PC-9 (cell line): ENCODE data around the gene OR2D2. TPM values are rescaled to one million over a fixed set of nuclear protein-coding genes. Genes with fewer than 3 reads are reported as not detected.

Source experiments
- BruUV-seq: library from RNA; stranded (reverse); fragments of 400-500 nt; replicated peaks from 2 replicates; lab custom pipeline; 2021; lab: Mats Ljungman, UMichigan
- CTCF ChIA-PET: fragments of 300-600 bp; sonication (Branson Sonifier 250); formaldehyde crosslinking; loops from one replicate; lab custom pipeline; 2022; ENCODE audit warnings: antibody characterized with exemption; lab: Charles Lee
- POLR2A ChIA-PET: fragments of 300-600 bp; sonication (Branson Sonifier 250); formaldehyde crosslinking; loops from one replicate; lab custom pipeline; 2022; ENCODE audit warnings: antibody characterized with exemption; ENCODE audit not compliant: unreplicated experiment; lab: Charles Lee
- DNase-seq, 2 experiments: peaks; one replicate each; pipeline versions ENCODE4 v3.0.0 to v3.0.0-alpha.2; 2015 to 2022; ENCODE audit warnings: mixed read lengths in 1 of 2
- H2AFZ ChIP-seq: fragments of 200-600 bp; sonication (generic); 2 replicates; pipeline ENCODE4 v1.8.1; 2017; ENCODE audit warnings: antibody characterized with exemption
- H3F3A ChIP-seq: fragments of 200-600 bp; sonication (generic); 2 replicates; pipeline ENCODE4 v1.8.1; 2017; ENCODE audit warnings: antibody characterized with exemption, mild to moderate bottlenecking, low read depth; ENCODE audit not compliant: insufficient read depth
- H3K27ac ChIP-seq: fragments of 200-600 bp; sonication (generic); 2 replicates; pipeline ENCODE4 v1.6.1; 2016; ENCODE audit warnings: mixed run types
- H3K27me3 ChIP-seq: fragments of 200-600 bp; sonication (generic); 2 replicates; pipeline ENCODE4 v1.6.1; 2016; ENCODE audit warnings: low read depth, mixed run types; ENCODE audit not compliant: insufficient read depth
- H3K36me3 ChIP-seq: fragments of 200-600 bp; sonication (generic); 2 replicates; pipeline ENCODE4 v1.6.1; 2016; ENCODE audit warnings: low read depth, mixed run types
- H3K4me1 ChIP-seq: fragments of 200-600 bp; sonication (generic); replicated peaks from 2 replicates; pipeline ENCODE4 v1.6.1; 2016; ENCODE audit warnings: mixed run types; ENCODE audit not compliant: insufficient read depth
- H3K4me2 ChIP-seq: fragments of 200-600 bp; sonication (generic); 2 replicates; pipeline ENCODE4 v1.6.1; 2017; ENCODE audit warnings: mixed run types
- H3K4me3 ChIP-seq: fragments of 200-600 bp; sonication (generic); 2 replicates; pipeline ENCODE4 v1.6.1; 2016; ENCODE audit warnings: mixed run types
- H3K79me2 ChIP-seq: fragments of 200-600 bp; sonication (generic); 2 replicates; pipeline ENCODE4 v1.6.1; 2017; ENCODE audit warnings: low read depth, mixed run types
- H3K9me2 ChIP-seq: fragments of 200-600 bp; sonication (generic); 2 replicates; pipeline ENCODE4 v1.8.1; 2017; ENCODE audit warnings: mild to moderate bottlenecking; ENCODE audit not compliant: insufficient read depth
- H3K9me3 ChIP-seq: fragments of 200-600 bp; sonication (generic); 2 replicates; pipeline ENCODE4 v1.8.1; 2016; ENCODE audit warnings: low read depth; ENCODE audit not compliant: insufficient read depth
- H4K20me1 ChIP-seq: fragments of 200-600 bp; sonication (generic); 2 replicates; pipeline ENCODE4 v1.8.1; 2017; ENCODE audit not compliant: insufficient read depth
- EZH2 ChIP-seq: fragments of 200-600 bp; sonication (generic); IDR thresholded peaks from 2 replicates; pipeline ENCODE4 v1.8.0; 2017; ENCODE audit warnings: antibody characterized with exemption, low read depth
- intact Hi-C: fragments of 100-400 bp; cut with micrococcal nuclease; formaldehyde crosslinking; loops from one replicate; pipeline ENCODE4 v1.10.0; 2022; ENCODE audit not compliant: unreplicated experiment
- total RNA-seq: library from RNA; stranded (reverse); gene quantifications from 2 replicates; pipeline ENCODE4 v1.2.3, GENCODE V29; 2021
- TF ChIP-seq, protein P1 (sequence below): fragments of 200-600 bp; sonication (generic); conservative IDR thresholded peaks from 2 replicates; pipeline ENCODE4 v1.6.1; 2017; ENCODE audit warnings: mixed run types, antibody characterized with exemption, mild to moderate bottlenecking, moderate library complexity

OR2D2 gene
- total RNA-seq, 1 experiment from 2014 or later = not detected

DNA sequence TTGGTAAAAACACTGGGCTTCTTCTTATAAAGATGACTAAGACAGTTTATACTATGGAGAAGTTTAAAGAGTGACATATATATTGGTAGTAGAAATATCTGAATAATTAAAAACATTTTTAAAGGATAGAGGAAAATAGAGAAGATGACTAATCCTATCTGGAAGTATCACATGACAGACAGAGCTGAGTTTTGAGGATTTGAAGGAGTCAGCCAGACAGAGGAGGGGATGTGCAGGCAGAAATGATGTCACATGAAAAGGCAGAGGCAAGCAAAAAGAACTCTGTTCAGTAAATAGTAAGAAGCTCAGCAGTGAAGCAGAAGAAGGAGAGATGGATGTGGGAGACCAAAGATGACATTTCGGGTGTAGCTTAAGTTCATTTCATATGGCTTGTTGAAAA is 27.9 kb downstream of the OR2D2 start:
- POLR2A ChIA-PET = no interaction called here

DNA sequence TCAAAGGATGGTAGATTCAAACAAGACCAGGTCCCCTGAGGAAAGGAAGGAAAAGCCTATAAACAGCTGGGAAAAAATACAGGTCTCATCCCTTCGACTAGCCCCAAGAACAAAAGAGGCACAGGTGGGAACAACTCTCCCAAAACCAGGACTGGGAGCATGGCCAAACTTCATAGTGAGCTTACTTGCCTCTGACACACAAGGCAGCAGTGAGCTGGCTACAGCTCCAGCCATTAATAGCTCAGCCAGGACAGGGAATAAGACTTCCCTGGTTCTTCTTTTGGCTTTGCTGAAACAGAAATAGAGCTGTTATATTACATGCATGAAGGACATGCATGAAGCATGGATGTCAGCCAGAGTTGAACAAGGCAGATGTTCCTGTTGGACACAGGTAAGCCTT is 29.3 kb downstream of the OR2D2 start, which contains the start of gene OR10A2:
Gene OR10A2 (plus strand): TSS at position 97 of the 400 bp plus-strand sequence. CDS start 6,698 bp downstream, outside the sequence.
- ChIA-PET CTCF (no interaction called here), POLR2A (no interaction called here)
- Histone ChIP-seq H3K4me3 (no peak within 1 kb of the TSS), H3K4me1 (no peaks in the 10 kb centered on the region), H3K27ac (no peak within 1 kb of the TSS), H3K4me2 (no peak within 1 kb of the TSS), H3K36me3 (no peaks in the 10 kb centered on the region), H3K9me3 (no peaks in the 10 kb centered on the region), H3K9me2 (no peaks in the 10 kb centered on the region), H3F3A (no peaks in the 10 kb centered on the region), H2AFZ (no peak within 1 kb of the TSS), H4K20me1 (no peaks in the 10 kb centered on the region), H3K79me2 (no peaks in the 10 kb centered on the region), H3K27me3 (no peaks in the 10 kb centered on the region)
- BruUV-seq = no TSS peak
- no peak for DNase-seq
- TF ChIP-seq, protein P1, sequence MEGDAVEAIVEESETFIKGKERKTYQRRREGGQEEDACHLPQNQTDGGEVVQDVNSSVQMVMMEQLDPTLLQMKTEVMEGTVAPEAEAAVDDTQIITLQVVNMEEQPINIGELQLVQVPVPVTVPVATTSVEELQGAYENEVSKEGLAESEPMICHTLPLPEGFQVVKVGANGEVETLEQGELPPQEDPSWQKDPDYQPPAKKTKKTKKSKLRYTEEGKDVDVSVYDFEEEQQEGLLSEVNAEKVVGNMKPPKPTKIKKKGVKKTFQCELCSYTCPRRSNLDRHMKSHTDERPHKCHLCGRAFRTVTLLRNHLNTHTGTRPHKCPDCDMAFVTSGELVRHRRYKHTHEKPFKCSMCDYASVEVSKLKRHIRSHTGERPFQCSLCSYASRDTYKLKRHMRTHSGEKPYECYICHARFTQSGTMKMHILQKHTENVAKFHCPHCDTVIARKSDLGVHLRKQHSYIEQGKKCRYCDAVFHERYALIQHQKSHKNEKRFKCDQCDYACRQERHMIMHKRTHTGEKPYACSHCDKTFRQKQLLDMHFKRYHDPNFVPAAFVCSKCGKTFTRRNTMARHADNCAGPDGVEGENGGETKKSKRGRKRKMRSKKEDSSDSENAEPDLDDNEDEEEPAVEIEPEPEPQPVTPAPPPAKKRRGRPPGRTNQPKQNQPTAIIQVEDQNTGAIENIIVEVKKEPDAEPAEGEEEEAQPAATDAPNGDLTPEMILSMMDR = no peak
- TF ChIP-seq EZH2 = no peak
- intact Hi-C loops = no loop called here

More for the DNA sequence above, 27.9 kb downstream of the OR2D2 start:
- H4K20me1 ChIP-seq = no peaks in the 10 kb centered on the region
- intact Hi-C loops = no loop called here
- no peaks in the 10 kb centered on the region for H3F3A ChIP-seq
- H3K4me2 ChIP-seq = no peak overlapping the region
- H3K27me3 ChIP-seq = no peaks in the 10 kb centered on the region
- no peaks in the 10 kb centered on the region for H3K9me2 ChIP-seq
- no peak overlapping the region for H2AFZ ChIP-seq
- H3K4me3 ChIP-seq = no peak overlapping the region
- H3K4me1 ChIP-seq = no peaks in the 10 kb centered on the region
- TF ChIP-seq EZH2 = no peak
- TF ChIP-seq, protein P1 = no peak
- H3K27ac ChIP-seq = no peak overlapping the region
- no peaks in the 10 kb centered on the region for H3K36me3 ChIP-seq
- no peaks in the 10 kb centered on the region for H3K9me3 ChIP-seq
- no TSS peak for BruUV-seq
- no peaks in the 10 kb centered on the region for H3K79me2 ChIP-seq
- CTCF ChIA-PET = no interaction called here
- DNase-seq = no peak

DNA sequence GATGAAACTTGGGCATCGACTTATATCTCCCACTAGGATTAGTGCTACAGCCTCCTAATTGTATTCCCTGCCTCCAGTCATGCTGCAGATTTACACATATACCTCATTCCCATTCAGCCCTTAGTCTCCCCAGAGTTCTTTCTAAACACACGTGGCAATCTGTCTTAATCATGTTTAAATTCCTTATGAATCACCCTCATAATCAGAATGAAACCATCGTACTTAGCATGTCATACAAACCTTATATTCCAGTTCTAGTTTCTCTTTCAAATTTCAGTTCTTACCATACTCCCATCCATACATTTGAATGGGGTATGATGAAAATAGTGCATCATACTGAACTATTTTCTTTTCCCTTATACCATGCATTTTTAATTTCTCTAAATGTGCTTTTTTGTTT is 35.4 kb downstream of the OR2D2 start:
- BruUV-seq = no TSS peak
- CTCF ChIA-PET = no interaction called here
- Histone ChIP-seq H3K27me3 (no peaks in the 10 kb centered on the region), H3K36me3 (no peaks in the 10 kb centered on the region), H3K9me2 (no peaks in the 10 kb centered on the region), H2AFZ (no peak overlapping the region), H3K9me3 (no peaks in the 10 kb centered on the region), H4K20me1 (no peaks in the 10 kb centered on the region), H3K4me2 (no peak overlapping the region), H3K27ac (no peak overlapping the region), H3K79me2 (no peaks in the 10 kb centered on the region), H3F3A (no peaks in the 10 kb centered on the region), H3K4me1 (no peaks in the 10 kb centered on the region), H3K4me3 (no peak overlapping the region)
- DNase-seq = no peak
- POLR2A ChIA-PET = no interaction called here
- intact Hi-C loops = no loop called here
- no peak for TF ChIP-seq EZH2
- TF ChIP-seq, protein P1 = no peak
